ENCODE data around the gene MTHFSD. TPM values are rescaled to one million over a fixed set of nuclear protein-coding genes. Genes with fewer than 3 reads are reported as not detected.

Gene MTHFSD
- total and polyA plus RNA-seq, 10 donors: 9.1 to 32.1 (median 18.0) TPM

GRCh38 chr16:86585821-86586611 is 31.0 kb upstream of the MTHFSD start:
- H3K9me3 ChIP-seq: no peaks in the 10 kb centered on the region
- H3K36me3 ChIP-seq: no peaks in the 10 kb centered on the region
- peaks cover 0 to 51% (median 5%) of the 10 kb centered on the region in 7 donors for H3K27me3 ChIP-seq (replicated peaks in 1 of 7)
- DNase-seq: no peak
- 72 to 85% (median 75%) methylated on average over 10 of the region's 10 CpGs for WGBS, 5 donors
- no peak overlapping the region for H3K27ac ChIP-seq
- no peaks in the 10 kb centered on the region for H3K4me1 ChIP-seq
- intact Hi-C loops (cut with DNase I; ENCODE audit: low total_unique reads): no loop called here
- no peak for TF ChIP-seq POLR2A (IDR thresholded peaks at IDR 0.05)
- no peak for TF ChIP-seq CTCF (IDR thresholded peaks at IDR 0.05 in 8 of 11, conservative IDR thresholded peaks at IDR 0.05 in 3 of 11)
- TF ChIP-seq POLR2AphosphoS5 (IDR thresholded peaks at IDR 0.05): no peak
- H3K4me3 ChIP-seq: no peak overlapping the region

GRCh38 chr16:86584726-86585721 is 30.0 kb upstream of the MTHFSD start:
- intact Hi-C loops (cut with DNase I; ENCODE audit: low total_unique reads): no loop called here

GRCh38 chr16:86584071-86584685 is 29.1 kb upstream of the MTHFSD start:
- intact Hi-C loops (cut with DNase I; ENCODE audit: low total_unique reads): no loop called here
- Histone ChIP-seq H3K4me1 (peaks cover 0 to 5% (median 2%) of the 10 kb centered on the region in 6 donors), H3K36me3 (no peaks in the 10 kb centered on the region), H3K4me3 (no peak overlapping the region), H3K27ac (no peak overlapping the region), H3K9me3 (no peaks in the 10 kb centered on the region), H3K27me3 (replicated peaks in 1 of 7) (peaks cover 0 to 56% (median 14%) of the 10 kb centered on the region in 7 donors)
- TF ChIP-seq POLR2A (IDR thresholded peaks at IDR 0.05): no peak
- no peak for TF ChIP-seq POLR2AphosphoS5 (IDR thresholded peaks at IDR 0.05)
- no peak for TF ChIP-seq CTCF (IDR thresholded peaks at IDR 0.05 in 8 of 11, conservative IDR thresholded peaks at IDR 0.05 in 3 of 11)
- WGBS, 5 donors: 69 to 94% (median 88%) methylated on average over 6 of the region's 6 CpGs
- no peak for DNase-seq

More at GRCh38 chr16:86584726-86585721, 30.0 kb upstream of the MTHFSD start:
- 80 to 92% (median 85%) methylated on average over 12 of the region's 12 CpGs for WGBS, 5 donors
- Histone ChIP-seq H3K9me3 (no peaks in the 10 kb centered on the region), H3K4me3 (no peak overlapping the region), H3K36me3 (no peaks in the 10 kb centered on the region), H3K27me3 (replicated peaks in 1 of 7) (peaks cover 0 to 51% (median 6%) of the 10 kb centered on the region in 7 donors), H3K27ac (no peak overlapping the region), H3K4me1 (no peaks in the 10 kb centered on the region)
- DNase-seq: no peak
- no peak for TF ChIP-seq POLR2AphosphoS5 (IDR thresholded peaks at IDR 0.05)
- no peak for TF ChIP-seq POLR2A (IDR thresholded peaks at IDR 0.05)
- no peak for TF ChIP-seq CTCF (IDR thresholded peaks at IDR 0.05 in 8 of 11, conservative IDR thresholded peaks at IDR 0.05 in 3 of 11)

Measured in spleen (tissue), 11 donors.